PC-9 (cell line): ENCODE data around the gene NXPH1. TPM values are rescaled to one million over a fixed set of nuclear protein-coding genes. Genes with fewer than 3 reads are reported as not detected.

Source experiments
- BruUV-seq: library from RNA; stranded (reverse); fragments of 400-500 nt; replicated peaks from 2 replicates; lab custom pipeline; 2021; lab: Mats Ljungman, UMichigan
- CTCF ChIA-PET: fragments of 300-600 bp; sonication (Branson Sonifier 250); formaldehyde crosslinking; loops from one replicate; lab custom pipeline; 2022; ENCODE audit warnings: antibody characterized with exemption; lab: Charles Lee
- POLR2A ChIA-PET: fragments of 300-600 bp; sonication (Branson Sonifier 250); formaldehyde crosslinking; loops from one replicate; lab custom pipeline; 2022; ENCODE audit warnings: antibody characterized with exemption; ENCODE audit not compliant: unreplicated experiment; lab: Charles Lee
- DNase-seq, 2 experiments: peaks; one replicate each; pipeline versions ENCODE4 v3.0.0 to v3.0.0-alpha.2; 2015 to 2022; ENCODE audit warnings: mixed read lengths in 1 of 2
- H2AFZ ChIP-seq: fragments of 200-600 bp; sonication (generic); 2 replicates; pipeline ENCODE4 v1.8.1; 2017; ENCODE audit warnings: antibody characterized with exemption
- H3F3A ChIP-seq: fragments of 200-600 bp; sonication (generic); 2 replicates; pipeline ENCODE4 v1.8.1; 2017; ENCODE audit warnings: antibody characterized with exemption, mild to moderate bottlenecking, low read depth; ENCODE audit not compliant: insufficient read depth
- H3K27ac ChIP-seq: fragments of 200-600 bp; sonication (generic); 2 replicates; pipeline ENCODE4 v1.6.1; 2016; ENCODE audit warnings: mixed run types
- H3K27me3 ChIP-seq: fragments of 200-600 bp; sonication (generic); 2 replicates; pipeline ENCODE4 v1.6.1; 2016; ENCODE audit warnings: low read depth, mixed run types; ENCODE audit not compliant: insufficient read depth
- H3K36me3 ChIP-seq: fragments of 200-600 bp; sonication (generic); 2 replicates; pipeline ENCODE4 v1.6.1; 2016; ENCODE audit warnings: low read depth, mixed run types
- H3K4me1 ChIP-seq: fragments of 200-600 bp; sonication (generic); replicated peaks from 2 replicates; pipeline ENCODE4 v1.6.1; 2016; ENCODE audit warnings: mixed run types; ENCODE audit not compliant: insufficient read depth
- H3K4me2 ChIP-seq: fragments of 200-600 bp; sonication (generic); 2 replicates; pipeline ENCODE4 v1.6.1; 2017; ENCODE audit warnings: mixed run types
- H3K4me3 ChIP-seq: fragments of 200-600 bp; sonication (generic); 2 replicates; pipeline ENCODE4 v1.6.1; 2016; ENCODE audit warnings: mixed run types
- H3K79me2 ChIP-seq: fragments of 200-600 bp; sonication (generic); 2 replicates; pipeline ENCODE4 v1.6.1; 2017; ENCODE audit warnings: low read depth, mixed run types
- H3K9me2 ChIP-seq: fragments of 200-600 bp; sonication (generic); 2 replicates; pipeline ENCODE4 v1.8.1; 2017; ENCODE audit warnings: mild to moderate bottlenecking; ENCODE audit not compliant: insufficient read depth
- H3K9me3 ChIP-seq: fragments of 200-600 bp; sonication (generic); 2 replicates; pipeline ENCODE4 v1.8.1; 2016; ENCODE audit warnings: low read depth; ENCODE audit not compliant: insufficient read depth
- H4K20me1 ChIP-seq: fragments of 200-600 bp; sonication (generic); 2 replicates; pipeline ENCODE4 v1.8.1; 2017; ENCODE audit not compliant: insufficient read depth
- CTCF ChIP-seq: fragments of 200-600 bp; sonication (generic); conservative IDR thresholded peaks from 2 replicates; pipeline ENCODE4 v1.6.1; 2017; ENCODE audit warnings: mixed run types, antibody characterized with exemption, mild to moderate bottlenecking, moderate library complexity
- EZH2 ChIP-seq: fragments of 200-600 bp; sonication (generic); IDR thresholded peaks from 2 replicates; pipeline ENCODE4 v1.8.0; 2017; ENCODE audit warnings: antibody characterized with exemption, low read depth
- intact Hi-C: fragments of 100-400 bp; cut with micrococcal nuclease; formaldehyde crosslinking; loops from one replicate; pipeline ENCODE4 v1.10.0; 2022; ENCODE audit not compliant: unreplicated experiment
- total RNA-seq: library from RNA; stranded (reverse); gene quantifications from 2 replicates; pipeline ENCODE4 v1.2.3, GENCODE V29; 2021

NXPH1 gene
- total RNA-seq, 1 experiment from 2014 or later = not detected

- H3K27me3 ChIP-seq = no peaks in the 10 kb centered on the region
- CTCF ChIA-PET = no interaction called here
- POLR2A ChIA-PET = interaction anchor here (0.6 kb wide), 1 partner anchor 1125 kb away, joined by 9 read pairs; no protein-coding TSS in a partner anchor
- BruUV-seq = no TSS peak
- H4K20me1 ChIP-seq = no peaks in the 10 kb centered on the region
- intact Hi-C loops = no loop called here
- H3K9me3 ChIP-seq = no peaks in the 10 kb centered on the region
- H2AFZ ChIP-seq = no peak overlapping the region
- TF ChIP-seq EZH2 (no peak), CTCF (no peak)
- H3K4me2 ChIP-seq = no peak overlapping the region
- no peak overlapping the region for H3K27ac ChIP-seq
- no peaks in the 10 kb centered on the region for H3K79me2 ChIP-seq
- no peaks in the 10 kb centered on the region for H3F3A ChIP-seq
- no peaks in the 10 kb centered on the region for H3K4me1 ChIP-seq
- DNase-seq = no peak
- no peak overlapping the region for H3K4me3 ChIP-seq
- no peaks in the 10 kb centered on the region for H3K36me3 ChIP-seq
- H3K9me2 ChIP-seq = 0 out of 2 replicates have a peak, but pooled peaks cover 3% of the 10 kb centered on the region
Measured at GRCh38 chr7:8387551-8388256, 45.7 kb upstream of the NXPH1 start.

- Histone ChIP-seq H3F3A (no peaks in the 10 kb centered on the region), H3K9me3 (no peaks in the 10 kb centered on the region), H3K36me3 (no peaks in the 10 kb centered on the region), H3K9me2 (0 out of 2 replicates have a peak, but pooled peaks cover 3% of the 10 kb centered on the region), H2AFZ (no peak overlapping the region), H3K27me3 (no peaks in the 10 kb centered on the region), H3K79me2 (no peaks in the 10 kb centered on the region), H3K4me1 (no peaks in the 10 kb centered on the region), H3K4me3 (no peak overlapping the region), H3K4me2 (no peak overlapping the region), H3K27ac (no peak overlapping the region), H4K20me1 (no peaks in the 10 kb centered on the region)
- POLR2A ChIA-PET = no interaction called here
- TF ChIP-seq EZH2 (no peak), CTCF (no peak)
- no peak for DNase-seq
- no TSS peak for BruUV-seq
- CTCF ChIA-PET = no interaction called here
- intact Hi-C loops = no loop called here
Measured at GRCh38 chr7:8388257-8388625, 45.2 kb upstream of the NXPH1 start.

- no TSS peak for BruUV-seq
- Histone ChIP-seq H3K9me2 (no peaks in the 10 kb centered on the region), H3K9me3 (no peaks in the 10 kb centered on the region), H3K4me3 (no peak overlapping the region), H4K20me1 (no peaks in the 10 kb centered on the region), H3K4me2 (no peak overlapping the region), H3K36me3 (no peaks in the 10 kb centered on the region), H2AFZ (no peak overlapping the region), H3K79me2 (no peaks in the 10 kb centered on the region), H3K27me3 (no peaks in the 10 kb centered on the region), H3F3A (no peaks in the 10 kb centered on the region), H3K4me1 (no peaks in the 10 kb centered on the region), H3K27ac (no peak overlapping the region)
- DNase-seq = peak in 1 of 2 experiments; percentile 2
- intact Hi-C loops = no loop called here
- CTCF ChIA-PET = no interaction called here
- POLR2A ChIA-PET = no interaction called here
- TF ChIP-seq CTCF = no peak
- no peak for TF ChIP-seq EZH2
Measured at GRCh38 chr7:8389593-8390261, 43.7 kb upstream of the NXPH1 start.
